HepG2 (cell line): ENCODE results near the gene DAB2IP. TPM values are rescaled to one million over a fixed set of nuclear protein-coding genes. Genes with fewer than 3 reads are reported as not detected.

ENCODE experiments used
- CBX5 ChIP-seq: sonication (generic); formaldehyde crosslinking; IDR thresholded peaks from 2 replicates; pipeline ENCODE4 v1.4.0; 2020; ENCODE audit warnings: missing genetic modification reagents, borderline replicate concordance
- E2F2 ChIP-seq: sonication (generic); formaldehyde crosslinking; IDR thresholded peaks from 2 replicates; pipeline ENCODE4 v1.4.0; 2020; ENCODE audit warnings: missing genetic modification reagents, borderline replicate concordance
- FIP1L1 ChIP-seq: fragments of 200-400 bp; formaldehyde crosslinking; IDR thresholded peaks from 2 replicates; pipeline ENCODE4 v1.6.1; 2018; ENCODE audit warnings: low read depth, mild to moderate bottlenecking, low read length, moderate library complexity, borderline replicate concordance; ENCODE audit not compliant: insufficient read depth
- FOSL1 ChIP-seq: sonication (generic); formaldehyde crosslinking; IDR thresholded peaks from 2 replicates; pipeline ENCODE4 v1.9.0; 2021; ENCODE audit warnings: missing genetic modification reagents, borderline replicate concordance
- GABPB1 ChIP-seq: IDR thresholded peaks from 2 replicates; pipeline ENCODE4 v1.6.1; 2016; ENCODE audit warnings: mild to moderate bottlenecking, missing genetic modification reagents, moderate library complexity, missing compliant biosample characterization
- ISX ChIP-seq: sonication (generic); formaldehyde crosslinking; conservative IDR thresholded peaks from 2 replicates; pipeline ENCODE4 v1.5.0; 2020; ENCODE audit warnings: missing genetic modification reagents
- KLF16 ChIP-seq, 2 experiments: sonication (generic) in 1 of 2; formaldehyde crosslinking in 1 of 2; IDR thresholded peaks; 2 replicates each; pipeline versions ENCODE4 v1.6.1 to v1.8.0; 2016 to 2023; ENCODE audit warnings: missing genetic modification reagents in 2 of 2, missing compliant biosample characterization in 1 of 2
- LCORL ChIP-seq, 2 experiments: fragments of 450-650 bp in 1 of 2; sonication (generic) in 1 of 2; formaldehyde crosslinking in 1 of 2; IDR thresholded peaks; 2 replicates each; pipeline versions ENCODE4 v1.5.0 to v1.6.1; 2017 to 2020; ENCODE audit warnings: antibody characterized with exemption in 1 of 2, missing genetic modification reagents in 1 of 2
- MIXL1 ChIP-seq: IDR thresholded peaks from 2 replicates; pipeline ENCODE4 v1.6.1; 2016
- POLR2AphosphoS5 ChIP-seq: IDR thresholded peaks from 2 replicates; pipeline ENCODE4 v1.6.1; 2012; ENCODE audit warnings: low read depth, low read length
- SALL2 ChIP-seq: sonication (generic); formaldehyde crosslinking; IDR thresholded peaks from 2 replicates; pipeline ENCODE4 v1.8.1; 2023; ENCODE audit warnings: mild to moderate bottlenecking, missing genetic modification reagents, inconsistent platforms
- SCMH1 ChIP-seq: sonication (generic); formaldehyde crosslinking; IDR thresholded peaks from 2 replicates; pipeline ENCODE4 v1.9.0; 2021; ENCODE audit warnings: missing genetic modification reagents, mild to moderate bottlenecking, borderline replicate concordance
- SP140L ChIP-seq: sonication (generic); formaldehyde crosslinking; IDR thresholded peaks from 2 replicates; pipeline ENCODE4 v1.4.0; 2020; ENCODE audit warnings: missing genetic modification reagents, borderline replicate concordance
- TGIF2 ChIP-seq: IDR thresholded peaks from 2 replicates; pipeline ENCODE4 v1.6.1; 2016; ENCODE audit warnings: control low read depth, missing compliant biosample characterization
- ZBTB7B ChIP-seq: sonication (generic); formaldehyde crosslinking; IDR thresholded peaks from 2 replicates; pipeline ENCODE4 v1.4.0; 2020; ENCODE audit warnings: missing genetic modification reagents
- ZKSCAN5 ChIP-seq: sonication (generic); formaldehyde crosslinking; IDR thresholded peaks from 2 replicates; pipeline ENCODE4 v1.5.1; 2020; ENCODE audit warnings: mild to moderate bottlenecking, missing genetic modification reagents
- ZNF160 ChIP-seq: sonication (generic); formaldehyde crosslinking; IDR thresholded peaks from 2 replicates; pipeline ENCODE4 v1.8.0; 2022; ENCODE audit warnings: mild to moderate bottlenecking, inconsistent platforms, missing genetic modification reagents
- ZNF329 ChIP-seq: sonication (generic); formaldehyde crosslinking; IDR thresholded peaks from 2 replicates; pipeline ENCODE4 v1.9.0; 2021; ENCODE audit warnings: low read depth, mild to moderate bottlenecking, missing genetic modification reagents
- ZNF674 ChIP-seq: sonication (generic); formaldehyde crosslinking; IDR thresholded peaks from 2 replicates; pipeline ENCODE4 v1.5.0; 2020; ENCODE audit warnings: low read depth, mild to moderate bottlenecking, missing genetic modification reagents
- ZZZ3 ChIP-seq: sonication (generic); formaldehyde crosslinking; IDR thresholded peaks from 2 replicates; pipeline ENCODE4 v1.4.0; 2020; ENCODE audit warnings: missing genetic modification reagents, mild to moderate bottlenecking, borderline replicate concordance
- polyA plus RNA-seq, 8 experiments: library from polyadenylated mRNA; depleted of rRNA in 3 of 8; stranded (reverse) in 7 of 8; unstranded in 1 of 8; fragments of >200 nt; fragmentation: Illumina TruSeq in 4 of 8; extraction: Trizol in 4 of 8; gene quantifications; 2 replicates each; pipeline versions ENCODE4 v1.2.1 to v1.2.3, GENCODE V29; 2011 to 2016; ENCODE audit warnings: low read depth in 4 of 8, missing spikeins in 1 of 8, mixed read lengths in 1 of 8; ENCODE audit not compliant: insufficient read depth in 1 of 8
- total RNA-seq, 5 experiments: library from RNA; depleted of rRNA; stranded (reverse); fragments of >200 nt; fragmentation: Illumina TruSeq; extraction: Trizol; gene quantifications; 2 replicates each; pipeline ENCODE4 v1.2.3, GENCODE V29; 2016; ENCODE audit warnings: low read depth in 1 of 5
- TF ChIP-seq, protein P1 (sequence below): sonication (generic); formaldehyde crosslinking; IDR thresholded peaks from 2 replicates; pipeline ENCODE4 v1.5.0; 2020; ENCODE audit warnings: missing genetic modification reagents
- TF ChIP-seq, protein P2 (sequence below): IDR thresholded peaks from 2 replicates; pipeline ENCODE4 v1.6.1; 2016
- TF ChIP-seq, protein P3 (sequence below): sonication (generic); formaldehyde crosslinking; IDR thresholded peaks from 2 replicates; pipeline ENCODE4 v1.4.0; 2020; ENCODE audit warnings: low read depth, missing genetic modification reagents

The DAB2IP gene
- total and polyA plus RNA-seq, 2 of the 13 experiments (the other 11 are each of a cell fraction or from before 2014, with no cell fraction given): 25.3 to 37.9 TPM

DNA sequence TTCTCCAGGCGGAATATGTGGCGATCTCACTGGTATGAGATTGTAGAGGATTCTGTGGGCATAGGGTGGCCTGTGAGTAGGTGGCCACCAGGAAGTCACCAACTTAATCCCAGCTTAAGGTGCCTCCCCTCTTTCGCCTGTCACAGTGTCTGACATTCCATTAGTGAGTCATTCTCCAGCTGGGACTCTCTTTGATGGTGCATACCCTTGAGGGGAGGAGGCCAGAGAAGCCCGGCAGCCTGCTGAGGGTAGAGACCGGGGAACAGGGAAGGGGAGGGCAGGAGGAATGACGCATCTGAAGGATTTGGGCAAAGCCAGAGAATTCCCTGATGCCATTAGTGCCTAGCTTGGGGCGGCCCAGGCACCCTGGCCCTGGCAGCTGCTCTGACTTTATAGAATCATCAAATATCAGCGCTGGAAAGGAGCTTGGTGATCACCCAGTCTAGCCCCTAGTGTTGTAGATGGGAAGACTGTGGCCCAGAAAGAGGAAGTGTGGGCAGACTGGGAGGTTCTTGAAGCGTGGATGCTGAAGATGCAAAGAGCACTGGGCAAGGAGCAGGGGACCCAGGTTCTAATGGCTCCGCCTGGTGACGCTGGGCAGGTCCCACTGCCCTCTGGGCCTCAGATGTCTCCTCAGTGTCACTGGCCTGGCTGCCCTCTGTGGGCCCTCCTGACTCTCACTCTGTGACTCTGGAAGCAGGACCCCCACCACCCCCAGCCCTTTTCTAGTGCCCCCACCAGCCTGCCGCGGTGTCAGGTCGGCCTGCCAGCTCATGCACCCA is 41.4 kb downstream of the DAB2IP start (continued):
- no peak for TF ChIP-seq E2F2 (CRISPR knock-in tag)
- no peak for TF ChIP-seq POLR2AphosphoS5
- TF ChIP-seq ZKSCAN5: no peak
- no peak for TF ChIP-seq ZNF674
- no peak for TF ChIP-seq KLF16 (CRISPR knock-in tag; IDR thresholded peaks at IDR 0.05)
- TF ChIP-seq ZNF329: no peak
- TF ChIP-seq SALL2 (CRISPR knock-in tag): no peak
- TF ChIP-seq LCORL (IDR thresholded peaks at IDR 0.05): no peak
- TF ChIP-seq LCORL (CRISPR knock-in tag; IDR thresholded peaks at IDR 0.05): no peak
- TF ChIP-seq CBX5 (CRISPR knock-in tag): no peak
- TF ChIP-seq ISX (CRISPR knock-in tag): no peak
- TF ChIP-seq ZBTB7B: no peak
- no peak for TF ChIP-seq SCMH1 (CRISPR knock-in tag)
- no peak for TF ChIP-seq MIXL1 (CRISPR knock-in tag)
- TF ChIP-seq ZZZ3 (CRISPR knock-in tag): no peak
- TF ChIP-seq, protein P1, sequence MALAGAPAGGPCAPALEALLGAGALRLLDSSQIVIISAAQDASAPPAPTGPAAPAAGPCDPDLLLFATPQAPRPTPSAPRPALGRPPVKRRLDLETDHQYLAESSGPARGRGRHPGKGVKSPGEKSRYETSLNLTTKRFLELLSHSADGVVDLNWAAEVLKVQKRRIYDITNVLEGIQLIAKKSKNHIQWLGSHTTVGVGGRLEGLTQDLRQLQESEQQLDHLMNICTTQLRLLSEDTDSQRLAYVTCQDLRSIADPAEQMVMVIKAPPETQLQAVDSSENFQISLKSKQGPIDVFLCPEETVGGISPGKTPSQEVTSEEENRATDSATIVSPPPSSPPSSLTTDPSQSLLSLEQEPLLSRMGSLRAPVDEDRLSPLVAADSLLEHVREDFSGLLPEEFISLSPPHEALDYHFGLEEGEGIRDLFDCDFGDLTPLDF (CRISPR knock-in tag): no peak
- no peak for TF ChIP-seq ZNF160 (CRISPR knock-in tag)
- TF ChIP-seq SP140L (CRISPR knock-in tag): no peak
- TF ChIP-seq, protein P2, sequence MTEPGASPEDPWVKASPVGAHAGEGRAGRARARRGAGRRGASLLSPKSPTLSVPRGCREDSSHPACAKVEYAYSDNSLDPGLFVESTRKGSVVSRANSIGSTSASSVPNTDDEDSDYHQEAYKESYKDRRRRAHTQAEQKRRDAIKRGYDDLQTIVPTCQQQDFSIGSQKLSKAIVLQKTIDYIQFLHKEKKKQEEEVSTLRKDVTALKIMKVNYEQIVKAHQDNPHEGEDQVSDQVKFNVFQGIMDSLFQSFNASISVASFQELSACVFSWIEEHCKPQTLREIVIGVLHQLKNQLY: no peak
- TF ChIP-seq GABPB1 (CRISPR knock-in tag): no peak
- peak; percentile 76 for TF ChIP-seq FOSL1
- peak; percentile 73; the same call in 1 of the 2 replicates for TF ChIP-seq TGIF2 (CRISPR knock-in tag)
- no peak for TF ChIP-seq FIP1L1
- TF ChIP-seq, protein P3, sequence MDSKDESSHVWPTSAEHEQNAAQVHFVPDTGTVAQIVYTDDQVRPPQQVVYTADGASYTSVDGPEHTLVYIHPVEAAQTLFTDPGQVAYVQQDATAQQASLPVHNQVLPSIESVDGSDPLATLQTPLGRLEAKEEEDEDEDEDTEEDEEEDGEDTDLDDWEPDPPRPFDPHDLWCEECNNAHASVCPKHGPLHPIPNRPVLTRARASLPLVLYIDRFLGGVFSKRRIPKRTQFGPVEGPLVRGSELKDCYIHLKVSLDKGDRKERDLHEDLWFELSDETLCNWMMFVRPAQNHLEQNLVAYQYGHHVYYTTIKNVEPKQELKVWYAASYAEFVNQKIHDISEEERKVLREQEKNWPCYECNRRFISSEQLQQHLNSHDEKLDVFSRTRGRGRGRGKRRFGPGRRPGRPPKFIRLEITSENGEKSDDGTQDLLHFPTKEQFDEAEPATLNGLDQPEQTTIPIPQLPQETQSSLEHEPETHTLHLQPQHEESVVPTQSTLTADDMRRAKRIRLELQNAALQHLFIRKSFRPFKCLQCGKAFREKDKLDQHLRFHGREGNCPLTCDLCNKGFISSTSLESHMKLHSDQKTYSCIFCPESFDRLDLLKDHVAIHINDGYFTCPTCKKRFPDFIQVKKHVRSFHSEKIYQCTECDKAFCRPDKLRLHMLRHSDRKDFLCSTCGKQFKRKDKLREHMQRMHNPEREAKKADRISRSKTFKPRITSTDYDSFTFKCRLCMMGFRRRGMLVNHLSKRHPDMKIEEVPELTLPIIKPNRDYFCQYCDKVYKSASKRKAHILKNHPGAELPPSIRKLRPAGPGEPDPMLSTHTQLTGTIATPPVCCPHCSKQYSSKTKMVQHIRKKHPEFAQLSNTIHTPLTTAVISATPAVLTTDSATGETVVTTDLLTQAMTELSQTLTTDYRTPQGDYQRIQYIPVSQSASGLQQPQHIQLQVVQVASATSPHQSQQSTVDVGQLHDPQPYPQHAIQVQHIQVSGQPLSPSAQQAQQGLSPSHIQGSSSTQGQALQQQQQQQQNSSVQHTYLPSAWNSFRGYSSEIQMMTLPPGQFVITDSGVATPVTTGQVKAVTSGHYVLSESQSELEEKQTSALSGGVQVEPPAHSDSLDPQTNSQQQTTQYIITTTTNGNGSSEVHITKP (CRISPR knock-in tag): 0 out of 2 replicates have a peak, but pooled peaks have one; percentile 48
